Heart left ventricle (tissue), 13 donors: ENCODE results near the gene ZNF230.

Source experiments
- POLR2A ChIP-seq, 2 donors: fragments of 450-650 bp; IDR thresholded peaks; one replicate each; pipeline ENCODE4 v1.6.1; 2017; ENCODE audit warnings: antibody characterized with exemption in 2 of 2, mild to moderate bottlenecking in 2 of 2, moderate library complexity in 2 of 2
- TF ChIP-seq, protein P1 (sequence below), 12 donors: fragments of 200-600 bp; sonication (generic) in 4 of 12; IDR thresholded peaks; one replicate each; pipeline versions ENCODE4 v1.5.0 to v1.8.0; 2018 to 2022; ENCODE audit warnings: antibody characterized with exemption in 12 of 12, mild to moderate bottlenecking in 5 of 12
- donor health status: ischemic (EF 13 %, LVEDD 7.1; RV severe dilation, severe dysfunction).
- donor health status: DM: no; HTN: yes; CAD: no.
- donor health status: DM: no; HTN: no; CAD: no.
- donor health status: ischemic (EF 25% LVEDD 6.9; RV normal size, moderate dysfunction).
- donor health status: ischemic (EF 25% LVEDD 5.7; RV mildly dilated, moderate dysfunction).
- donor health status: ischemic (EF 35%, LVEDD 5.7; RV mildly dilated, moderate dysfunction).
- donor health status: nonischemic (EF 11% LVEDD 7.7; RV severe dilation, severe dysfunction).
- donor health status: DM: yes; HTN: yes; CAD: no.
- donor health status: PGD.
- donor health status: ischemic (EF 29% LVEDD 5.4; RV normal size, mild dysfunction).
- donor health status: nonischemic (EF 23%, LVEDD 6.1; RV moderate dilation, normal function).

DNA sequence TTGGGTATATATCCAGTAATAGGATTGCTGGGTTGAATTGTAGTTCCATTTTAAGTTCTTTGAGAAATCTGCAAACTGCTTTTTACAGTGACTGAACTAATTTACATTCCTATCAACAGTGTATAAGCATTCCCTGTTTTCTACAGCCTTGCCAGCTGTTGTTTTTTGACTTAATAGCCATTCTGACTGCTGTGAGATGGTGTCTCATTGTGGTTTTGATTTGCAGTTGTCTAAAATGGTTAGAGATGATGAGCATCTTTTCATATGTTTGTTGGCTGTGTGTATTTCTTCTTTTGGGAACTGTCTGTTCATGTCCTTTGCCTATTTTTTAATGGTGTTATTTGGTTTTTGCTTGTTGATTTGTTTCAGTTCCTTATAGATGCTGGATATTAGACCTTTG lies 18.5 kb downstream of the ZNF230 start:
- TF ChIP-seq, protein P1, sequence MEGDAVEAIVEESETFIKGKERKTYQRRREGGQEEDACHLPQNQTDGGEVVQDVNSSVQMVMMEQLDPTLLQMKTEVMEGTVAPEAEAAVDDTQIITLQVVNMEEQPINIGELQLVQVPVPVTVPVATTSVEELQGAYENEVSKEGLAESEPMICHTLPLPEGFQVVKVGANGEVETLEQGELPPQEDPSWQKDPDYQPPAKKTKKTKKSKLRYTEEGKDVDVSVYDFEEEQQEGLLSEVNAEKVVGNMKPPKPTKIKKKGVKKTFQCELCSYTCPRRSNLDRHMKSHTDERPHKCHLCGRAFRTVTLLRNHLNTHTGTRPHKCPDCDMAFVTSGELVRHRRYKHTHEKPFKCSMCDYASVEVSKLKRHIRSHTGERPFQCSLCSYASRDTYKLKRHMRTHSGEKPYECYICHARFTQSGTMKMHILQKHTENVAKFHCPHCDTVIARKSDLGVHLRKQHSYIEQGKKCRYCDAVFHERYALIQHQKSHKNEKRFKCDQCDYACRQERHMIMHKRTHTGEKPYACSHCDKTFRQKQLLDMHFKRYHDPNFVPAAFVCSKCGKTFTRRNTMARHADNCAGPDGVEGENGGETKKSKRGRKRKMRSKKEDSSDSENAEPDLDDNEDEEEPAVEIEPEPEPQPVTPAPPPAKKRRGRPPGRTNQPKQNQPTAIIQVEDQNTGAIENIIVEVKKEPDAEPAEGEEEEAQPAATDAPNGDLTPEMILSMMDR (IDR thresholded peaks at IDR 0.05), result no peak
- TF ChIP-seq POLR2A (IDR thresholded peaks at IDR 0.05), result no peak
